ENCODE results near the gene FNDC10.

DNA sequence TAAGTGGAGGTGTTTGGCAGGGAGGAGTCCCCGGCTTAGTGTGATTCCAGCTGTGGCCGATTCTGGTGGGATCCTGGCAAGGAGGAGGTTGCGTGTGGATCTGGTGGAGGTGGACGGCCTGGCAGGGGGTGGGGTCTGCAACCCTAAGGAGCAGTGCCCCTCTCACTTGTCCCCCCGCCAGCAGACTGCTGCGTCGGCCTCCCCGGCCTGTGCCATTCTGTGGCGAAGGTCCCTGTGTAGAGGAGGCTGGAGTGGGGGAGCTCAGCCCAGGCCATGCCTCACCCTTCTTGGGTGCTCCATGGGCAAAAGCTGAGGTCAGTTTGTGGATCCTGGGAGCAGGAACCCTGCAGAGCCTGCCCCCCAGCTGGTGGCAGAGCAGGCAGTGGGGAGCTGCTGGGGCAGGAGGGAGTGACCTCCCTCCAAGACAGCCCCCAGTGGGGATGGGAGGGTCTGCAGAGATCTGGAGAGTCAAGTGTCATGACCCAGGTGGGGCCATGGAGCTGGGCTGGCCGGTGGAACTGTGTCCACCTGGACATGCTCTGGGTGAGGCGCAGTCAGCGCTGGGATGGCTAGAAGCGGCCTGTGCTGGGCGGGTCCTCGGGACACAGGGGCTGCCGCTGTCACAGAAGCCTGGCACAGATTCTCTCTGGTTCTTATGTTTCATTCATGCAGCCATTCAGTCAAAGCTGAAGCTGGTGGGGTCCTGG lies 20.7 kb upstream of the FNDC10 start:
- no peak for TF ChIP-seq EZH2 (IDR thresholded peaks at IDR 0.05; ENCODE audit: borderline replicate concordance, low read length)
- TF ChIP-seq, protein P1, sequence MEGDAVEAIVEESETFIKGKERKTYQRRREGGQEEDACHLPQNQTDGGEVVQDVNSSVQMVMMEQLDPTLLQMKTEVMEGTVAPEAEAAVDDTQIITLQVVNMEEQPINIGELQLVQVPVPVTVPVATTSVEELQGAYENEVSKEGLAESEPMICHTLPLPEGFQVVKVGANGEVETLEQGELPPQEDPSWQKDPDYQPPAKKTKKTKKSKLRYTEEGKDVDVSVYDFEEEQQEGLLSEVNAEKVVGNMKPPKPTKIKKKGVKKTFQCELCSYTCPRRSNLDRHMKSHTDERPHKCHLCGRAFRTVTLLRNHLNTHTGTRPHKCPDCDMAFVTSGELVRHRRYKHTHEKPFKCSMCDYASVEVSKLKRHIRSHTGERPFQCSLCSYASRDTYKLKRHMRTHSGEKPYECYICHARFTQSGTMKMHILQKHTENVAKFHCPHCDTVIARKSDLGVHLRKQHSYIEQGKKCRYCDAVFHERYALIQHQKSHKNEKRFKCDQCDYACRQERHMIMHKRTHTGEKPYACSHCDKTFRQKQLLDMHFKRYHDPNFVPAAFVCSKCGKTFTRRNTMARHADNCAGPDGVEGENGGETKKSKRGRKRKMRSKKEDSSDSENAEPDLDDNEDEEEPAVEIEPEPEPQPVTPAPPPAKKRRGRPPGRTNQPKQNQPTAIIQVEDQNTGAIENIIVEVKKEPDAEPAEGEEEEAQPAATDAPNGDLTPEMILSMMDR (IDR thresholded peaks at IDR 0.05; ENCODE audit: low read length) = no peak

Data from OCI-LY1 (cell line).